H54 (cell line): ENCODE measurements around the gene HUS1B.

Source experiments
- DNase-seq: peaks from one replicate; pipeline ENCODE4 v3.0.0; 2011; ENCODE audit warnings: low spot score, mixed read lengths; ENCODE audit not compliant: insufficient read length
- FAIRE-seq: peaks from 3 replicates; lab custom pipeline; 2011; peaks lifted over from hg19 to GRCh38; lab: Jason Lieb, UNC
- POLR2A ChIP-seq: IDR thresholded peaks from 2 replicates; pipeline ENCODE4 v1.6.1; 2011; ENCODE audit warnings: low read depth, mild to moderate bottlenecking, low read length

HUS1B gene

DNA sequence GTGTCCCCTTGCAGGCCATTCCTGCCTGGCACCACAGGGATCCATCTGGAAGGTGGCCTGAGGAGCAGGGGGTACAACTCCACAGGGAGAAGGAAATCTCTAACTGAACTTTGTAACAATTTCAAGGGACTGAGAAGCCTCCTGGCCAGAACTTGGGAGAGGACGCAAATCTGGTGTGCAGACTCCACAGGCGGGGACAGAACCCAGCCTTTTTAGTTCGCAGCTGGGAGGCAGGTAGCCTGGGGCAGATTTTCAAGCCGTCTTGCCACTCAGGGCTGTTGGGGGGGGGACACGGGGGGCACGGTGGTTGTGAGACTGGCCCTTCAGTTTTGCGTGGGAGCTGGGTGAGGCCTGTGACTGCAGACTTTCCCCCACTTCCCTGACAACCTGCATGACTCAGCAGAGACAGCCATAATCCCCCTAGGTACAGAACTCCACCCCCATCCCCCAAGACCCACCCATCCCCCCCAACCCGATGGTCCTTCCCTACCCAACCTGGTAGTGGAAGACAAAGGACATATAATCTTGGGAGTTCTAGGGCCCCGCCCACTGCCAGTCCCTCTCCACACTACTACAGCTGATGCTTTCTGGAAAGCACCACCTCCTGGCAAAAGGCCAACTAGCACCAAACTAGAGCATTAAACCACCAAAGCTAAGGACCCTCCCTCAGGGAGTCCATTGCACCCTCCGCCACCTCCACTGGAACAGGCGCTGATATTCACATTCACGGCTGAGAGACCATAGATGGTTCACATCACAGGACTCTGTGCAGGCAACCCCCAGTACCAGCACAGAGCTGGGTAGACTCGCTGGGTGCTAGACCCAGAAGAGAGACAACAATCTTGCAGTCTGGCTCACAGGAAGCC is 3.0 kb upstream of the HUS1B start:
- FAIRE-seq (no peak), DNase-seq (no peak)
- TF ChIP-seq POLR2A: no peak

- TF ChIP-seq POLR2A: no peak
- no peak for DNase-seq
- no peak for FAIRE-seq
These were observed 1.3 kb upstream of the HUS1B start for GRCh38 chr6:658244-658643.

- no peak for FAIRE-seq
- DNase-seq: no peak
- no peak for TF ChIP-seq POLR2A
These were observed 843 bp upstream of the HUS1B start for GRCh38 chr6:657743-658142.

DNA sequence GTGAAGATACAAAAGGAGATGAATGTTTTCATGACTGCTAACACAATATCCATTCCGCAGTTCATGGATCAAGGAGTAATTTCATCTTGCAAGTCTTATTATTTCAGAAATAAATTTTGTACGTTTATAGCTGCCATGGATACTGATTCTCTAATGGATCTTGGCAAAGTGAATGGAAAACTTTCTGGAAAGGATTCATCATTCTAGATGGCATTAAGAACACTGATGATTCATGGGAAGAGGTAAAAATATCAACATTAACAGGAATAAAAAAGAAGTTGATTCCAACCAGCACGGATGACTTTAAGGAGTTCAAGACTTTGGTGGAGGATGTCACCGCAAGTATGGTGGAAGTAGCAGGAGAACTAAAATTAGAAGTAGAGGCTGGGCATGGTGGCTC is 2.8 kb downstream of the HUS1B start:
- TF ChIP-seq POLR2A: no peak
- FAIRE-seq (no peak), DNase-seq (no peak)

- FAIRE-seq (no peak), DNase-seq (no peak)
- TF ChIP-seq POLR2A: no peak
These were observed 4.0 kb downstream of the HUS1B start for GRCh38 chr6:652865-653264.

DNA sequence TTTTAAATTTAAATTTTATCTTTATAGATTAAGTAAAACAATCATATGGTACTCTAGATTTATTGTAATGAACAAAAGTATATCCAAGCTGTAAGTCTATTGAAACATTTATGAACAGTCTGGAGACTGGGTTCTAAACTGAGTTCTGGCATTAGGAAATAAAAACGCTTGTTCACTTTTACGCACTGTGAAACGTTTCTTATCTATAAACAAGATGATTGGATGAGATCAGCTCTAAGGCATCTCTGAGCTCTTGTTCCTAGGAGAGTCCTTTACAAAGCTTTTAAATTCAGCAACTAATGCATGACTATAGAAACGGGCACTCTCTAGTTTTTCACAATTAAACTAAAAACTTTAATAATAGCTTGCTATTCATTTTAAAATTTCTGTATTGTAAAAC is 6.8 kb downstream of the HUS1B start:
- DNase-seq (no peak), FAIRE-seq (no peak)
- TF ChIP-seq POLR2A: no peak

DNA sequence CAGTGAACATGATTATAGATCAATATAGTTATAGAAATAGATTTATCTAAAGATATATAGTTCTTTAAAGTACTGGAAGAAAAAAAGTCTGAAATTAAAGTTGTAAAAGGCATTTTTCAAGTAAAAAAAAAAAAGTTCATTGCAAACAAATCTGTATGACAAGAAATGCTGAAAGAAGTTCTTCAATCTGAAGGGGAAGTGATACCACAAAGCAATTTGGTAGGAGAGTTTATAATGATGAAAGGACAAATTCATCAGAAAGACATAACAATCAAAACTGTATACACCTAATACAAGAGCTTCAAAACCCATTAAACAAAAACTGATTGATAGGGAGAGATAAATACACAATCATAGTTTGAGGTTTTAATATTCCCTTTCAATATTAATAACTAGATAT is 14.1 kb downstream of the HUS1B start:
- DNase-seq (no peak), FAIRE-seq (no peak)
- no peak for TF ChIP-seq POLR2A

- no peak for TF ChIP-seq POLR2A
- FAIRE-seq (no peak), DNase-seq (no peak)
These were observed 15.5 kb downstream of the HUS1B start for GRCh38 chr6:641225-641985.

GRCh38 chr6:636488-636887 is 20.4 kb downstream of the HUS1B start:
- TF ChIP-seq POLR2A: no peak
- FAIRE-seq (no peak), DNase-seq (no peak)

GRCh38 chr6:635233-635632 is 21.7 kb downstream of the HUS1B start:
- DNase-seq: no peak
- no peak for TF ChIP-seq POLR2A
- FAIRE-seq: no peak

GRCh38 chr6:633611-634010 is 23.3 kb downstream of the HUS1B start:
- TF ChIP-seq POLR2A: no peak
- no peak for DNase-seq
- no peak for FAIRE-seq

DNA sequence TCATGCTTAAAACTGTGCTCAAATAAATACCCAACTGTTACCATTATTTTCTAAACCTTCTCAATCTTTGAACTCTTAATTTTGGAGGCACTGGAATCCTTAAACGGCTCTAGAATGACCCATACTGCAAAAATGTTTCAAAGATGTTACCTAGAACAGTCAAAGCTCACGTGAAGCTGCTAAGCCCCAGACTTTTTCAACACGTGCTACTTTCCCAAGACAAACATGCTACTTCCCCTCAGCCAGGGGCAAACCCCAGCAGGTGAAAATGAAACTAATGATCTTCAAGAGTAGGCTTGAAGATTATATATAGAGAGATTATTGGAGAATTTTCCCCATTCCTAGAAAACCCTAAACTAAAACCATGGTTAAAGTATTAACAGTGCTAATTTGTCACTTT is 28.1 kb downstream of the HUS1B start:
- TF ChIP-seq POLR2A: no peak
- DNase-seq (no peak), FAIRE-seq (no peak)

DNA sequence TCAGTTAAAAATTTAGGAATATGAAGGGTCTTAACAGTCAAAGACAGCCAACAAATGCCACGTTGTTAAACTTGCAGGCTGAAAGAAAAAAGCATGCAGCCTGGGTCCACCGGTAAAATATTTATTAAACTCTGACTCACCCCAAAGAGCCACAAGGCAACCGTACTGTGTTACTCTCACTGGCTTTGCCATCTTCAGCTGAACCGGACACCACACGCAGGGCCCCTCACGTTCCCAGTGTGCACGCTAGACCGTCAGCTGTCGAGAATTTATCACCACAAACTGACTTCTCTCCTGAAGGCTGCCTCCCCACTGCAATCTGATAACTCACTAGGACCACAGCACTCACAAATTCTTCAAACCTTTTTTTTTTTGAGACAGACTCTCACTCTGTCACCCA is 30.7 kb downstream of the HUS1B start:
- no peak for FAIRE-seq
- DNase-seq: no peak
- TF ChIP-seq POLR2A: no peak

GRCh38 chr6:624979-625378 is 31.9 kb downstream of the HUS1B start:
- TF ChIP-seq POLR2A: no peak
- DNase-seq (no peak), FAIRE-seq (no peak)
